Activated gamma-delta T cell (primary cell): ENCODE data around the gene GJD2.

ENCODE experiments used
- DNase-seq: peaks from one replicate; lab custom pipeline; 2025; lab: John Stamatoyannopoulos, UW

The GJD2 gene

DNA sequence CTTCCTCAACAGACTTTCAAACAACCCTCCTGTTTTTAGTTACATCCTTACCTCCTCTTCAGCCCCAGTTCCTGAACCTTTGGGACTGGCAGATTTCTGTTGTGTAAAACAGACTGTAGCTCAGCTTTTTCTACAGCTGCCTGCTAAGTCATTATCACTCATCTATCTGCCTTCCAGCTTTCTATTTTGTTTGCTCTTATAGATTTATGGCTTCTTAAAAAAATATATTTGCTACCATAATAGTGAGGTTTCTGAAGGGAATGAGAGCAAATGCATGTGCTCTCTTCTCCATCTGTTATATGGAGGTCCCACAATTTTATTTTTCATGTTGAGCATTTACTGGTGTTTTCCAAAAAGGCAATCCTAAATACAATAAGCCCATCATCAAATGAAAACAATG, 18.2 kb upstream of the GJD2 start:
- DNase-seq = no peak

DNA sequence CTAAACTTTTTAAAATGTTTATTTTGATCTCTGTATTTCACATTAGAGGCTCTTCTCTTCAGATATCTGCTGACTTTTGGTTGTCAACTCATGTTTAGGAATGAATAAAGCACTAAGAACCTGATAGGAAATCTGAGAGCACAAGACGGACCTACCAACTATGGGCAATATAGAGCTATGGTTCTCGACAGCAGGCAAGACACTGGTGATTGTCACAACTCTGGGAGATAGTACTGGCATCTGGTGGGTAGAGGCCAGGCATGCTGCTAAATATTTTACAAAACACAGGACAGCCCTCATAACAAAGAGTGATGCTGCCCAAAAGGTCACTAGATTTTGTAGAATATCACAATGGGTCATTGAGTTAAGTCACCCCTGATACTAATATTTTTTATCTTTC, 17.5 kb upstream of the GJD2 start:
- DNase-seq = no peak

DNA sequence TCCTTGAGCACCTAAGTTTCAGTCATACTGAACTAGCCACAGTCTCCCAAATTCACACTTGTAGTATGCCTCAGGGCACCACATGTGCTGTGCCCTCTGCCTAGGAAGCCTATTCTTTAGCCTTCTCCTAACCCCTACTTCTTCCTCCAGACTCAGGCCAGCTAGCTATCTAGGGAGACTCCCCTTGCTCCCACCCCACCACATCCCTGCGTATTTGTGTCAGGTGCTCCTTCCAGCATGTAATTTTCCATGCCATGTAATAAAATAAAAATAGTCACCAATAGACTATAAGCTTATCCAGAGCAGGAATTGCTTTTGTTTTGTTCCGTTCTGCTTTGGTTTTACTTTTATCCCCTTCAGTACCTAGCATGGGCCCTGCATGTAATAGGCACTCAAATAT, 14.9 kb upstream of the GJD2 start:
- no peak for DNase-seq

GRCh38 chr15:34768530-34768929, 13.7 kb upstream of the GJD2 start:
- no peak for DNase-seq

- DNase-seq = no peak
Observed at GRCh38 chr15:34765741-34766140, 10.9 kb upstream of the GJD2 start.

DNA sequence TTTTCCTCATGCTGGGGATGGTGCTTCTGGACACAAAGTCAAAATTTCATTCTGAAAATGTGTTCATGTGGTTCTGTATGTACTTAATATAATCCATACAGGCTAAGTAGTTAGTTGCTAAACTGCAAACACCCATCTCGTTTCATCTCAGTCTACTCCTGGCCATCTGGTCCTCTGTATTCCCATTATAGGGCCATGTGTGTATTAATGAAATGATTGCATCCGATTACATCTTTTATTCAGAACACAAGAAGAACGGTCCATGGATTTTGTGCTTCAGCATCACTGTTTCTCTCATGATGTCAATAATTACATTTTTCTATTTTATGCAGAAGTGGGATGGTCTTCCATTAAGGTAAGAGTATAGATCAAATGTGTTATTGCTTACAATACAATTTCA, 6.1 kb upstream of the GJD2 start:
- DNase-seq = no peak

DNA sequence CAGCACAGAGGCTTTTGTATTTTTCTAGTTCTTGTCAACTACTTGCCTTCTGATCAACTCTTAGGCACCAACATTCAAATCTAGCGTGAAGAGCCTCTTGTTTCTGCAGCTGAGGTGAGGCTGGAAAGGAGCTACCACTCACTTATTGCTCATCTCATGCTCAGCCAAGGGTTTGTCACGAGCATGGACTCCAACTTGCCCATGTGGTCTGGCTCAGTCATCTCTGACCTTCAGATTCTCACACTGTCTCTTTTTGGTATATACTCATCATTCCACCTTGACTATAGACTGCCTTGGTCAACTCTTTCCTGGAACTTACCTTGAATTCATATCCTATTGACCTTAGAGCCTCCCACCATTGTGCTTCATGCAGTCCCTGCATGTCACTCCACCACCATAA, 5.2 kb upstream of the GJD2 start:
- DNase-seq = no peak

- DNase-seq = no peak
Observed at GRCh38 chr15:34759347-34759746, 4.5 kb upstream of the GJD2 start.

DNA sequence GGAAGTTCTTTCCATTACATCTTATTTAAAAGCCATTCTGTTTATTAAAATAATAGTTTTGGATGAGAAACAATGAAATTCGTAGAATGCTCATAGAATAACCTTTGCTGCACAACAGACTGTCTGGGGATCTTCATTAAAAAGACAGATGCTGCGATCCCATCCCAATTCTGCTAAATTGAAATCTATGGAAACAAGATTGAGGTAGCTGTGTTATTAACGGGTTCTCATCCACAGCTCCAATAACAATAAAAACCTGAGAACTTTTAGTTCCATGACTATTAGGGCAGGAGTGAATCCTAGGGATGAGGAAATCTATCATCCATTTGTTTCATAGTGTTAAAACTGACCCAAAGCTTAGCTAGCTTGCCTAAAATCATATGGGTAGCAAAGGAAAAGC, 2.5 kb upstream of the GJD2 start:
- DNase-seq = no peak

DNA sequence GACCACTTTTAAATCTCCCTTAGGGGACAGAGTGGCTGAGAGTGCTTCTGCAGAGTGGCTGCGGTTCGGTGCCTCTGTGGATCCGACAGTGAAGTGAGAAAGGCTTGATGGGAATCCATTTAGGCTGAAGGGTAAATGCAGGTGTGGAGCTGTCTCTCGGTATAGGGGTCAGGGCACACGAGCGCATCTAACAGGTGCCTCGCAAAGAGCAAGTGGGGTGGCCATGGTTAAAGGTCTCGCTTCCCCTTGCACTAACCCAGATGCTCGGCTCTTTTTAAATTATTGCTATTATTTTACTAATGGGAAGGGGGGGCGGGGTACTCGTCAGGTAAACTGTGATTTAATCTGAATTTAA, 598 bp upstream of the GJD2 start:
- no peak for DNase-seq

- no peak for DNase-seq
Observed at GRCh38 chr15:34754171-34754601, 612 bp downstream of the GJD2 start.

DNA sequence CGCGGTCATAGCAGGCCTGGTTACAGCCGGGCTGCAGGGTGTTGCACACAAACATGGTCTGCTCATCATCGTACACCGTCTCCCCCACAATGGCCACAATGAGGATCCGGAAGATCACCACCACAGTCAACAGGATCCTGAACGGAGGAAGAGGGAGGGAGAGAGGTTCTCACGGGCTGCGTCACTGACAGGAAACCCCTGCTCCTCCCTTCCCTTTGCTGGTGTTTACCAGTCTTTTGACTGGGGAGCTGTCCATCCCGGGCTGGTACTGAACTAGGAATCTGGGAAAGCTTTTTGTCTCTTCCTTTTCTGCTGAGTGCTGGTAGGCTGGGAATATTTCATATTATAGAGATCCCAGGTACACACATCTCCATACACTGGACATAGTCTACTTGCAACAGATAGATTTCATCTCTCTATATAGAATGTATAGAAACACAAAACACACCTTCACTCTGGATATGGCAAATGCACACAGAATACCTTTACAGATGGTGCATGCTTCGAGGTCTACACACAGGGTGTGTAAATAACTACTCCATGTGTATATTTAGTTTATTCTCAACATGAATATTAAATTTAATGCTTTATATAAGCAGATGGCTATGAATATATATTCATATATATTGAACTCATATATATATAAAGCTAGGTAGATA, 1.4 kb downstream of the GJD2 start:
- DNase-seq = no peak

GRCh38 chr15:34749691-34750090, 5.1 kb downstream of the GJD2 start:
- DNase-seq = no peak

DNA sequence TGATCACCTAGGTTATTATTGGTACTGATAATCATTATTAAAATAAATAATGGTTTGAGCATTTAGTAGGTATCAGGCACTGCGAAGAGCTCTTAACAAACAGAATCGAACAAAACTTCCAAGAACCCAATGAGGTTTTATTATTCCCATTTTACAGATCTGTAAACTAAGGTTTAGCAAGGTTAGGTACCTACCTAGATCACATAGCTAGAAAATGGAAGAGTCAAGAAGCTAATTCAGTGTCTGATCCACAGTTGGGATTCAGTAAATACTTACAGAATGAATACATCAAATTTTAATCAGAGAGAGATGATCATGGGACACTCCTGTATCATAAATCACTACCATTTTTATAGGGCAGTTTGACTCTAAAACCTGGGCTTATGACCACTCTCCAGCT, 15.5 kb downstream of the GJD2 start:
- no peak for DNase-seq

DNA sequence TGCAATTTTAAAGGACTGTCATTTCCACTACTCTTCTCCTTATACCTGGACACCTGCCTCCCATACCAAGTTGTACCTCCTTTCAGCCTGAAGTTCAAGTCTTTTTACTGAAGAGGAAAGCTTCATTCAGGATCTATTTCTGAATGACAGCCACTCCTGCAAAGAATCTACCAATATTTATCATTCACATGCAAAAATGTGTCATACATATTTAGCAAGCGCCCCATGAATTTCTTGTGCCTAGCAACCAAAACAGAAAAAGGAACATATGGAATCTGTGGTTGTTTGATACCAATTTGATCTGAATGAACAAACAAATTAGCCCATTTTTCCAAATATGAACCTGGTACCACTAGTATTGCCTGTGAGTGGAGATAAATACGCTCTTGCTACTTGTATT, 16.8 kb downstream of the GJD2 start:
- DNase-seq = no peak

DNA sequence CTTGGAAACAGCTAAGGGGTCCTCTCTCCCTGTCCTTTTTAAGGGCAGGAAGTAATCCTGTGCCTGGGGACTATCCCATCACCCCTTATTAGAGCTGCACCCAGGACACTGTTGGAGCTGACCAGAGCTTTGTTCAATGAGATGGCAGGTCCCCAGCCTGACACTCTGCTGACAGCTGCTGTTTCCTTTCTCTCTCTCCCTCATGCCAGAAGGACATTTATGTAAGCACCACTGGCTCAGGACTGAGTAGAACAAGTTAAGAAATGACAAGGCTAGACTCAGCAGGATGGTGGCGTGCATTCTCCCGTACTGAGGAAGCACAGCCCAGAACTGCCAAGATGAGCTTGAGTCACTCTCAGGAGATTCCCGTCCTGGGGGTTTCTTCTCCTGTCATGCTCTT, 17.3 kb downstream of the GJD2 start:
- DNase-seq = no peak

- DNase-seq = no peak
Observed at GRCh38 chr15:34734303-34734702, 20.5 kb downstream of the GJD2 start.

DNA sequence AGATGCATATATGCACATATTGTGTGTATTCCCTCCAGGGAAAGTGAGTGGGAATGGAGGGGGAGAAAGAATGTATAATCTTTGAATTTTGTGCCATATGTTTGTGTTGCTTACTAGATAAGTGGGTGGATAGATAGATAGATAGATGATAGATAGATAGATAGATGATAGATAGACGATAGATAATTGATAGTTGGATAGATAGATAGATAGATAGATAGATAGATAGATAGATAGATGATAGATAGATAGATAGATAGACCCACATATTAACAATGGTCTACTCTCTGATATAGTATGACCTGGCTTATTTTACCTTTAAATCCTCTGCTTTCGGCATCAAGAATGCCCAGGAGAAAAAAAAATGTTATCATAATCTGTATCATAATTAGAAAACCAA, 21.2 kb downstream of the GJD2 start:
- no peak for DNase-seq

DNA sequence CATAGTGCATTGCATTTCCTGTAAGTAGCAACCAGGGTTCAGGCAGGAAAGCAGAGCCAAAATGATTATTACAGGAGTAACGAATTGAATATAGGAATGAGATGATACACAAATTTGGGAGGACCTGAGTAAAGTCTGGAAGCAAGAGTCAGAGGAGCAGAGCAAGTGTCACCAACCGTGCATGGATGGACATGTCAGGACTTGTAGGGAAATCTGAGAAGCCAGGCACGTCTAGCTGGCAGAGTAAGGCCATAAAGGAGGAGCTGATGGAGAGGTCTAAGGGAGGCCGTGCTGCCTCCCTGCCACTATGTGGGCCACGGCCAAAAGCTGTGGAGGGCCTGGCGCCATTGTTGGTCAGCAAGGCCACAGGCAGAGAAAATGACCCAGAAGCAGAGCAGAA, 22.4 kb downstream of the GJD2 start:
- DNase-seq = no peak

GRCh38 chr15:34730701-34731100, 24.1 kb downstream of the GJD2 start:
- no peak for DNase-seq

DNA sequence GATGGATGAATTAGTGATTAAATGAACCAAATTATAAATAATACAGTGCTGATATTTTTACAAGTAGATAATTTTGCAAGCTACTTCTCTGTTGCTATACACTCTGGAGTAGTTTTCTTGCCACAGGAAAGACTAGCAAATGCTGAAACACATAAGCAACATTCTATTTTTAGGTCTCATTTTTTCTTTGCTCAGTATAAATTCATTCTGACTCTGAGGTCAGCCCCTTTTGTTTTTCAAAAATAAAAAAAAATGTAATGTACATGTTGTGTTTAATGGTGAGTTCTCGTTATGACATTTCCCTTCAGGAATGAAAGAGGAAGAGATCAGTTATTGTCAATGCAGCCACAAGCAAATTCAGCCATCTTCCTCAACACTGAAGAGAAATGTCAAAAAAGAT, 24.9 kb downstream of the GJD2 start:
- DNase-seq = no peak

GRCh38 chr15:34729056-34729455, 25.7 kb downstream of the GJD2 start:
- no peak for DNase-seq

- no peak for DNase-seq
Observed at GRCh38 chr15:34726406-34727100, 28.2 kb downstream of the GJD2 start.

DNA sequence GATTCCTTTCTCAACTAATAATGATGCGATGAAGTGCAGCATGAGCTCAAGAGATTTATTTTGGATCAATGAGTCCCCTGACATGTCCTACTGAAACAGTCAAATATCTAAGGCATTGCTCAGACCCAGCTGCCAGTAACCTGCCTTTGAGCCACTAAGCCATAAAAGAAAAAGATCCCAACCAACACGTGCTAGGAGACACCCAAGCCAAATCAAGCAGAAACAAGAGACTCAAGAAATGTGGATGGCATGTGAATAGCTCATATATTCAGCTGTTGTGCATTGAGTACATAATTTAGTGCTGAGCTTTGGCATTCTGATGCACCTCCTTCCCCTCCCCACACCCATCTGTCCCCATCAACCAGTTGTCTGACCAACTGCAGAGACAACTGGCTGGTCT, 29.2 kb downstream of the GJD2 start:
- no peak for DNase-seq
